K562 (cell line): ENCODE measurements around the gene IKZF4. TPM values are rescaled to one million over a fixed set of nuclear protein-coding genes. Genes with fewer than 3 reads are reported as not detected.
A peak's percentile ranks its signal among the peaks of the same experiment; 100 is the strongest.

ENCODE experiments used
- ATAC-seq: fragments of 200-7000 bp; cut with Tn5 transposase; 3 replicates; pipeline ENCODE4 v1.9.1; 2020; ENCODE audit warnings: moderate library complexity
- BruUV-seq: library from RNA; stranded (reverse); fragments of 400-500 nt; replicated peaks from 2 replicates; lab custom pipeline; 2021; lab: Mats Ljungman, UMichigan
- CTCF ChIA-PET: fragments of 300-600 bp; formaldehyde crosslinking; extraction: SDS; loops from one replicate; lab custom pipeline; 2021; ENCODE audit warnings: low intra/inter-chr PET ratio; lab: Yijun Ruan, JAX
- POLR2A ChIA-PET: fragments of 300-600, 350-650 bp; sonication (Branson Sonifier 250); formaldehyde crosslinking; extraction: SDS; loops from one replicate; lab custom pipeline; 2021; ENCODE audit warnings: antibody characterized with exemption, inconsistent platforms; lab: Yijun Ruan, JAX
- DNase-seq, 4 experiments: peaks; one replicate each; pipeline versions ENCODE4 v3.0.0 to v3.0.0-alpha.2; 2011 to 2018; ENCODE audit warnings: low spot score in 3 of 4, mixed read lengths in 3 of 4; ENCODE audit errors: extremely low read depth in 1 of 4
- FAIRE-seq: peaks from 2 replicates; lab custom pipeline; 2011; peaks lifted over from hg19 to GRCh38; lab: Jason Lieb, UNC
- H2AFZ ChIP-seq: 2 replicates; pipeline ENCODE4 v1.6.0; 2011; ENCODE audit warnings: low read depth, low read length, control low read depth, inconsistent platforms
- H3K27ac ChIP-seq: fragments of 200-600 bp; 3 replicates; pipeline ENCODE4 v1.8.0; 2011; ENCODE audit warnings: low read depth, mild to moderate bottlenecking, control low read depth, inconsistent platforms, low read length, moderate library complexity, mixed read lengths; ENCODE audit errors: extremely low read depth
- H3K27me3 ChIP-seq, 2 experiments: fragments of 300-600 bp in 1 of 2; 2 replicates in 1 of 2; 3 replicates in 1 of 2; pipeline versions ENCODE4 v1.6.0 to v1.8.0; 2011; ENCODE audit warnings: inconsistent platforms in 2 of 2, low read length in 2 of 2, mild to moderate bottlenecking in 1 of 2, mixed read lengths in 1 of 2, moderate library complexity in 1 of 2; ENCODE audit not compliant: control insufficient read depth in 2 of 2, insufficient read depth in 2 of 2
- H3K36me3 ChIP-seq: fragments of 300-600 bp; 3 replicates; pipeline ENCODE4 v1.8.0; 2011; ENCODE audit warnings: mild to moderate bottlenecking, low read length, inconsistent platforms; ENCODE audit not compliant: control insufficient read depth, insufficient read depth
- H3K4me1 ChIP-seq, 2 experiments: fragments of 200-600 bp in 1 of 2; replicated peaks in 1 of 2; 2 replicates in 1 of 2; 3 replicates in 1 of 2; pipeline versions ENCODE4 v1.5.1 to v1.8.0; 2011; ENCODE audit warnings: inconsistent platforms in 2 of 2, low read length in 2 of 2, mild to moderate bottlenecking in 1 of 2, mixed read lengths in 1 of 2, moderate library complexity in 1 of 2; ENCODE audit not compliant: control insufficient read depth in 2 of 2, insufficient read depth in 2 of 2
- H3K4me2 ChIP-seq: 2 replicates; pipeline ENCODE4 v1.6.1; 2011; ENCODE audit warnings: low read length, control low read depth, inconsistent platforms, mixed read lengths; ENCODE audit not compliant: insufficient read depth
- H3K4me3 ChIP-seq: fragments of 200-600 bp; sonication (generic), shearing (Covaris generic); 2 replicates; pipeline ENCODE4 v1.5.1; 2016; ENCODE audit warnings: control low read depth, inconsistent platforms
- H3K79me2 ChIP-seq: fragments of 200-600 bp; 3 replicates; pipeline ENCODE4 v1.8.0; 2011; ENCODE audit warnings: low read length, inconsistent platforms; ENCODE audit not compliant: control insufficient read depth, insufficient read depth
- H3K9ac ChIP-seq, 2 experiments: 2 replicates each; pipeline versions ENCODE4 v1.6.0 to v1.6.1; 2011; ENCODE audit warnings: low read depth in 2 of 2, low read length in 2 of 2, control low read depth in 1 of 2, inconsistent platforms in 1 of 2, mild to moderate bottlenecking in 1 of 2, mixed read lengths in 1 of 2; ENCODE audit not compliant: insufficient read depth in 1 of 2
- H3K9me1 ChIP-seq: one replicate; pipeline ENCODE4 v1.6.0; 2011; ENCODE audit warnings: inconsistent platforms, mild to moderate bottlenecking, low read length, moderate library complexity; ENCODE audit not compliant: control insufficient read depth, insufficient read depth
- H3K9me3 ChIP-seq: replicated peaks from 2 replicates; pipeline ENCODE4 v1.5.1; 2011; ENCODE audit warnings: low read depth, low read length, inconsistent platforms; ENCODE audit not compliant: control insufficient read depth, insufficient read depth
- H4K20me1 ChIP-seq: replicated peaks from 2 replicates; pipeline ENCODE4 v1.6.1; 2011; ENCODE audit warnings: low read length, inconsistent platforms, mixed read lengths; ENCODE audit not compliant: control insufficient read depth, insufficient read depth
- CXXC5 ChIP-seq: fragments of 250-450 bp; sonication (Bioruptor Pico); IDR thresholded peaks from 2 replicates; pipeline ENCODE4 v1.8.0; 2022; ENCODE audit warnings: inconsistent platforms, mild to moderate bottlenecking, moderate library complexity
- ELK3 ChIP-seq: fragments of 450-650 bp; formaldehyde crosslinking; IDR thresholded peaks from 2 replicates; pipeline ENCODE4 v1.4.0; 2020; ENCODE audit warnings: mild to moderate bottlenecking
- HDAC1 ChIP-seq, 2 experiments: fragments of 450-650 bp; IDR thresholded peaks; 2 replicates each; pipeline ENCODE4 v1.6.1; 2016 to 2017; ENCODE audit warnings: inconsistent platforms in 1 of 2, mild to moderate bottlenecking in 1 of 2, moderate library complexity in 1 of 2
- HES1 ChIP-seq: fragments of 450-650 bp; IDR thresholded peaks from 2 replicates; pipeline ENCODE4 v1.6.1; 2016; ENCODE audit warnings: low read depth, mild to moderate bottlenecking, moderate library complexity
- KLF13 ChIP-seq: fragments of 450-650 bp; IDR thresholded peaks from 2 replicates; pipeline ENCODE4 v1.6.1; 2016; ENCODE audit warnings: missing genetic modification characterization, low read depth, mild to moderate bottlenecking, missing compliant biosample characterization, moderate library complexity, borderline replicate concordance
- MYC ChIP-seq, 2 experiments: fragments of 250-450 bp in 1 of 2; sonication (Bioruptor Pico) in 1 of 2; IDR thresholded peaks; 2 replicates each; pipeline versions ENCODE4 v1.5.1 to v1.6.1; 2012 to 2021; ENCODE audit warnings: low read depth in 2 of 2, borderline replicate concordance in 1 of 2, improper control_type of control experiment in 1 of 2, low read length in 1 of 2, mild to moderate bottlenecking in 1 of 2, moderate library complexity in 1 of 2
- POLR2A ChIP-seq: fragments of 450-650 bp; conservative IDR thresholded peaks from 2 replicates; pipeline ENCODE4 v1.6.1; 2016
- RBM25 ChIP-seq: fragments of 200-400 bp; formaldehyde crosslinking; IDR thresholded peaks from 2 replicates; pipeline ENCODE4 v1.6.1; 2018; ENCODE audit warnings: low read length, low read depth, moderate library complexity; ENCODE audit not compliant: severe bottlenecking
- SMARCA5 ChIP-seq: fragments of 450-650 bp; IDR thresholded peaks from 2 replicates; pipeline ENCODE4 v1.6.1; 2016
- SRF ChIP-seq, 2 experiments: fragments of 250-450, 450-650 bp in 1 of 2; sonication (Bioruptor Pico) in 1 of 2; sonication (generic) in 1 of 2; formaldehyde crosslinking; IDR thresholded peaks; 2 replicates each; pipeline versions ENCODE4 v1.5.0 to v1.5.1; 2020 to 2022; ENCODE audit warnings: mild to moderate bottlenecking in 1 of 2, missing genetic modification reagents in 1 of 2
- TBP ChIP-seq: optimal IDR thresholded peaks from 2 replicates; pipeline ENCODE3; 2011; ENCODE audit warnings: low read depth, low read length, improper control_type of control experiment
- ZBTB7A ChIP-seq: IDR thresholded peaks from 2 replicates; pipeline ENCODE4 v1.6.1; 2011; ENCODE audit warnings: low read depth, mild to moderate bottlenecking, low read length, moderate library complexity, borderline replicate concordance; ENCODE audit not compliant: control insufficient read depth
- ZNF23 ChIP-seq: fragments of 250-450 bp; sonication (Bioruptor Pico); IDR thresholded peaks from 2 replicates; pipeline ENCODE4 v1.4.0; 2020; ENCODE audit warnings: mild to moderate bottlenecking
- ZNF263 ChIP-seq: sonication (generic); formaldehyde crosslinking; IDR thresholded peaks from 2 replicates; pipeline ENCODE4 v1.8.0; 2022; ENCODE audit warnings: mild to moderate bottlenecking, missing genetic modification reagents, borderline replicate concordance
- ZNF75A ChIP-seq: fragments of 450-650 bp; formaldehyde crosslinking; IDR thresholded peaks from 2 replicates; pipeline ENCODE4 v1.4.0; 2020; ENCODE audit warnings: mild to moderate bottlenecking
- WGBS: fragments of 100-300 bp; shearing (Covaris generic); methylation state at CpG from one replicate; pipeline ENCODE4 v1.1.6; 2016; ENCODE audit warnings: low coverage, mixed read lengths; ENCODE audit not compliant: insufficient coverage; ENCODE audit errors: missing lambda C conversion rate; 5-methylcytosine and 5-hydroxymethylcytosine counted together
- in situ Hi-C: fragments of 300-500 bp; cut with MboI; formaldehyde crosslinking; loops from 4 replicates; pipeline ENCODE4 v1.15.0; 2018; ENCODE audit warnings: inconsistent platforms, mixed read lengths
- intact Hi-C: fragments of 100-400 bp; cut with micrococcal nuclease; formaldehyde crosslinking; loops from 2 replicates; pipeline ENCODE4 v1.14.2; 2022
- polyA plus RNA-seq, 8 experiments: library from polyadenylated mRNA; depleted of rRNA in 4 of 8; stranded (reverse) in 5 of 8; unstranded in 3 of 8; fragments of >200 nt; fragmentation: Nextera tagmentation in 2 of 8; fragmentation: Illumina TruSeq in 1 of 8; extraction: Ambion mirVana in 2 of 8; extraction: Trizol in 1 of 8; gene quantifications; 2 replicates each; pipeline versions ENCODE4 v1.2.1 to v1.2.3, GENCODE V29; 2011 to 2014; ENCODE audit warnings: inconsistent platforms in 1 of 8, missing spikeins in 1 of 8
- total RNA-seq, 7 experiments: library from RNA; depleted of rRNA in 6 of 7; stranded (reverse); fragments of >200 nt in 6 of 7; fragmentation: Illumina TruSeq in 2 of 7; extraction: Trizol in 2 of 7; gene quantifications; 2 replicates each; pipeline versions ENCODE4 v1.2.1 to v1.2.3, GENCODE V29; 2011 to 2021; ENCODE audit warnings: low replicate concordance in 1 of 7
- TF ChIP-seq, protein P1 (sequence below): sonication (generic); formaldehyde crosslinking; IDR thresholded peaks from 2 replicates; pipeline ENCODE4 v1.8.0; 2023; ENCODE audit warnings: mild to moderate bottlenecking, missing genetic modification reagents
- TF ChIP-seq, protein P2 (sequence below): fragments of 450-650 bp; conservative IDR thresholded peaks from 2 replicates; pipeline ENCODE4 v1.6.1; 2016; ENCODE audit warnings: missing genetic modification characterization, low read depth, mild to moderate bottlenecking, missing compliant biosample characterization, moderate library complexity

IKZF4 gene
- total and polyA plus RNA-seq, 9 of the 15 experiments (the other 6 are each of a cell fraction or from before 2014, with no cell fraction given), result 1.9 to 16.3 (median 3.6) TPM

- in situ Hi-C loops, result no loop called here
- FAIRE-seq (peak; percentile 100), ATAC-seq (peak; percentile 95), DNase-seq (peak; percentile 87 to 100 (median 94))
- no peaks in the 10 kb centered on the region for H3K9me1 ChIP-seq
- peaks cover 51% of the 10 kb centered on the region for H3K36me3 ChIP-seq
- BruUV-seq, result no TSS peak
- peaks cover 46% of the 10 kb centered on the region for H3K79me2 ChIP-seq
- intact Hi-C loops, result loop anchor here (2.0 to 5.0 kb wide), 2 partner anchors 46 to 47 kb away; partner anchors contain the start of genes IKZF4 and PYM1
- H3K27me3 ChIP-seq, result no peaks in the 10 kb centered on the region
- peak within 1 kb of the TSS; percentile 81 to 92 for H3K9ac ChIP-seq
- H3K4me1 ChIP-seq, result peaks cover 14 to 21% of the 10 kb centered on the region in 2 experiments
- no peaks in the 10 kb centered on the region for H3K9me3 ChIP-seq
- H3K4me2 ChIP-seq, result peak within 1 kb of the TSS; percentile 99
- under 1% methylated on average over 35 of the region's 39 CpGs for WGBS
- peak within 1 kb of the TSS; percentile 61 for H2AFZ ChIP-seq
- H3K4me3 ChIP-seq, result peak within 1 kb of the TSS; percentile 68
- ChIA-PET CTCF (interaction anchor here (0.6 kb wide), 1 partner anchor 40 kb away, joined by 3 read pairs; no protein-coding TSS in a partner anchor), POLR2A (interaction anchor here (0.6 to 2.5 kb wide), 34 partner anchors 11 to 324 kb away, joined by 3 to 49 read pairs (median 4); partner anchors contain the start of genes DNAJC14, IKZF4, ORMDL2 and PYM1)
- H4K20me1 ChIP-seq, result no peaks in the 10 kb centered on the region; the same call in 1 of the 2 replicates
- H3K27ac ChIP-seq, result peak within 1 kb of the TSS; percentile 88
- TF ChIP-seq KLF13 (tag) (no peak), CXXC5 (peak; percentile 79), ZNF75A (CRISPR knock-in tag) (no peak), ZNF23 (no peak), SMARCA5 (no peak), TBP (peak; percentile 81), HES1 (no peak), ELK3 (CRISPR knock-in tag) (no peak), RBM25 (peak; percentile 98), ZNF263 (CRISPR knock-in tag) (no peak), HDAC1 (IDR thresholded peaks at IDR 0.05) (peak in 1 of 2 experiments; percentile 93; a peak in 2 of 4 replicates), SRF (CRISPR knock-in tag; IDR thresholded peaks at IDR 0.05) (peak in 1 of 2 experiments; percentile 13; a peak in 2 of 4 replicates), ZBTB7A (peak; percentile 60; the same call in 1 of the 2 replicates), POLR2A (peak; percentile 90), MYC (IDR thresholded peaks at IDR 0.05; ENCODE audit: low read depth, low read length) (peak; percentile 33; the same call in 1 of the 2 replicates), MYC (CRISPR knock-in tag; IDR thresholded peaks at IDR 0.05; ENCODE audit: borderline replicate concordance, low read depth) (no peak)
- TF ChIP-seq, protein P1, sequence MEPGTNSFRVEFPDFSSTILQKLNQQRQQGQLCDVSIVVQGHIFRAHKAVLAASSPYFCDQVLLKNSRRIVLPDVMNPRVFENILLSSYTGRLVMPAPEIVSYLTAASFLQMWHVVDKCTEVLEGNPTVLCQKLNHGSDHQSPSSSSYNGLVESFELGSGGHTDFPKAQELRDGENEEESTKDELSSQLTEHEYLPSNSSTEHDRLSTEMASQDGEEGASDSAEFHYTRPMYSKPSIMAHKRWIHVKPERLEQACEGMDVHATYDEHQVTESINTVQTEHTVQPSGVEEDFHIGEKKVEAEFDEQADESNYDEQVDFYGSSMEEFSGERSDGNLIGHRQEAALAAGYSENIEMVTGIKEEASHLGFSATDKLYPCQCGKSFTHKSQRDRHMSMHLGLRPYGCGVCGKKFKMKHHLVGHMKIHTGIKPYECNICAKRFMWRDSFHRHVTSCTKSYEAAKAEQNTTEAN (CRISPR knock-in tag), result no peak
- TF ChIP-seq, protein P2, sequence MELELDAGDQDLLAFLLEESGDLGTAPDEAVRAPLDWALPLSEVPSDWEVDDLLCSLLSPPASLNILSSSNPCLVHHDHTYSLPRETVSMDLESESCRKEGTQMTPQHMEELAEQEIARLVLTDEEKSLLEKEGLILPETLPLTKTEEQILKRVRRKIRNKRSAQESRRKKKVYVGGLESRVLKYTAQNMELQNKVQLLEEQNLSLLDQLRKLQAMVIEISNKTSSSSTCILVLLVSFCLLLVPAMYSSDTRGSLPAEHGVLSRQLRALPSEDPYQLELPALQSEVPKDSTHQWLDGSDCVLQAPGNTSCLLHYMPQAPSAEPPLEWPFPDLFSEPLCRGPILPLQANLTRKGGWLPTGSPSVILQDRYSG (tag), result no peak
Observed at GRCh38 chr12:55973599-55974307, 47.1 kb upstream of the IKZF4 start, which contains the start of gene RAB5B. RAB5B (plus strand) TSS chr12:55974078; CDS start chr12:55986961, 12,883 bp downstream.
